Thyroid gland (tissue), 4 donors: ENCODE results near the gene SAMD7. TPM values are rescaled to one million over a fixed set of nuclear protein-coding genes. Genes with fewer than 3 reads are reported as not detected.
A peak's percentile ranks its signal among the peaks of the same experiment; 100 is the strongest.

Experiments used
- DNase-seq, 2 donors: peaks; one replicate each; pipeline ENCODE4 v3.0.0-alpha.2; 2019
- H3K27ac ChIP-seq, 3 donors: fragments of 200-600 bp; sonication (generic); 1 replicate in 2 of 3; 2 replicates in 1 of 3; pipeline ENCODE4 v1.5.1; 2016 to 2019; ENCODE audit warnings: mild to moderate bottlenecking in 1 of 3, moderate library complexity in 1 of 3
- H3K27me3 ChIP-seq: fragments of 200-600 bp; sonication (generic); one replicate; pipeline ENCODE4 v1.5.1; 2019
- H3K36me3 ChIP-seq, 2 donors: fragments of 200-600 bp; sonication (generic); one replicate each; pipeline ENCODE4 v1.5.1; 2016 to 2019
- H3K4me1 ChIP-seq, 2 donors: fragments of 200-600 bp; sonication (generic); one replicate each; pipeline ENCODE4 v1.5.1; 2017 to 2019
- H3K4me3 ChIP-seq, 3 donors: fragments of 200-600 bp; sonication (generic); replicated peaks in 1 of 3; 1 replicate in 2 of 3; 2 replicates in 1 of 3; pipeline ENCODE4 v1.5.1; 2016; ENCODE audit warnings: mild to moderate bottlenecking in 1 of 3
- H3K9me3 ChIP-seq: fragments of 200-600 bp; sonication (generic); one replicate; pipeline ENCODE4 v1.5.1; 2017
- POLR2A ChIP-seq, 2 donors: fragments of 450-650 bp; IDR thresholded peaks; one replicate each; pipeline ENCODE4 v1.6.1; 2017; ENCODE audit warnings: antibody characterized with exemption in 2 of 2, mild to moderate bottlenecking in 2 of 2, moderate library complexity in 1 of 2
- WGBS, 2 donors: methylation state at CpG; one replicate each; pipeline ENCODE4 v1.1.5; 2017; 5-methylcytosine and 5-hydroxymethylcytosine counted together
- intact Hi-C: fragments of 100-400 bp; cut with DNase I; formaldehyde crosslinking; loops from one replicate; pipeline ENCODE4 v1.15.1; 2023
- total RNA-seq, 4 donors: library from RNA; depleted of rRNA; stranded (reverse); fragments of >200 nt; gene quantifications; one replicate each; pipeline ENCODE4 v1.2.3, GENCODE V29; 2016
- TF ChIP-seq, protein P1 (sequence below), 6 experiments: fragments of 200-600 bp in 3 of 6; fragments of 450-650 bp in 3 of 6; sonication (generic) in 3 of 6; IDR thresholded peaks; one replicate each; pipeline ENCODE4 v1.5.1; 2016 to 2019; ENCODE audit warnings: antibody characterized with exemption in 6 of 6, mild to moderate bottlenecking in 2 of 6, inconsistent platforms in 1 of 6, moderate library complexity in 1 of 6

Gene SAMD7
- total RNA-seq, 4 donors from 2014 or later = not detected

- H3K36me3 ChIP-seq = no peaks in the 10 kb centered on the region
- intact Hi-C loops = no loop called here
- no peaks in the 10 kb centered on the region for H3K27me3 ChIP-seq
- WGBS, 2 donors = 79 to 82% methylated on average over 5 of the region's 5 CpGs
- no peak overlapping the region for H3K4me3 ChIP-seq
- H3K27ac ChIP-seq = peak overlapping the region; percentile 67 to 79 (median 76)
- TF ChIP-seq POLR2A (IDR thresholded peaks at IDR 0.05) = no peak
- TF ChIP-seq, protein P1, sequence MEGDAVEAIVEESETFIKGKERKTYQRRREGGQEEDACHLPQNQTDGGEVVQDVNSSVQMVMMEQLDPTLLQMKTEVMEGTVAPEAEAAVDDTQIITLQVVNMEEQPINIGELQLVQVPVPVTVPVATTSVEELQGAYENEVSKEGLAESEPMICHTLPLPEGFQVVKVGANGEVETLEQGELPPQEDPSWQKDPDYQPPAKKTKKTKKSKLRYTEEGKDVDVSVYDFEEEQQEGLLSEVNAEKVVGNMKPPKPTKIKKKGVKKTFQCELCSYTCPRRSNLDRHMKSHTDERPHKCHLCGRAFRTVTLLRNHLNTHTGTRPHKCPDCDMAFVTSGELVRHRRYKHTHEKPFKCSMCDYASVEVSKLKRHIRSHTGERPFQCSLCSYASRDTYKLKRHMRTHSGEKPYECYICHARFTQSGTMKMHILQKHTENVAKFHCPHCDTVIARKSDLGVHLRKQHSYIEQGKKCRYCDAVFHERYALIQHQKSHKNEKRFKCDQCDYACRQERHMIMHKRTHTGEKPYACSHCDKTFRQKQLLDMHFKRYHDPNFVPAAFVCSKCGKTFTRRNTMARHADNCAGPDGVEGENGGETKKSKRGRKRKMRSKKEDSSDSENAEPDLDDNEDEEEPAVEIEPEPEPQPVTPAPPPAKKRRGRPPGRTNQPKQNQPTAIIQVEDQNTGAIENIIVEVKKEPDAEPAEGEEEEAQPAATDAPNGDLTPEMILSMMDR (IDR thresholded peaks at IDR 0.05) = no peak
- H3K9me3 ChIP-seq = no peaks in the 10 kb centered on the region
- H3K4me1 ChIP-seq = peaks cover 27 to 37% of the 10 kb centered on the region in 2 donors
- DNase-seq = no peak
Measured at GRCh38 chr3:169939751-169940150, 28.4 kb downstream of the SAMD7 start.

GRCh38 chr3:169940470-169941181, 29.3 kb downstream of the SAMD7 start:
- Histone ChIP-seq H3K4me3 (no peak overlapping the region), H3K27me3 (no peaks in the 10 kb centered on the region), H3K9me3 (no peaks in the 10 kb centered on the region), H3K4me1 (peaks cover 36 to 45% of the 10 kb centered on the region in 2 donors), H3K36me3 (no peaks in the 10 kb centered on the region), H3K27ac (peak overlapping the region; percentile 67 to 79 (median 76))
- no peak for DNase-seq
- intact Hi-C loops = no loop called here
- WGBS, 2 donors = 46 to 51% methylated on average over 6 of the region's 6 CpGs
- TF ChIP-seq, protein P1 (IDR thresholded peaks at IDR 0.05) = no peak
- TF ChIP-seq POLR2A (IDR thresholded peaks at IDR 0.05) = no peak

- H3K27me3 ChIP-seq = no peaks in the 10 kb centered on the region
- peak overlapping the region; percentile 74 to 80 (median 76) for H3K27ac ChIP-seq
- H3K4me1 ChIP-seq = peaks cover 50 to 73% of the 10 kb centered on the region in 2 donors
- intact Hi-C loops = no loop called here
- 10 to 20% methylated on average over 7 of the region's 7 CpGs for WGBS, 2 donors
- TF ChIP-seq POLR2A (IDR thresholded peaks at IDR 0.05) = no peak
- TF ChIP-seq, protein P1 (IDR thresholded peaks at IDR 0.05) = no peak
- H3K9me3 ChIP-seq = no peaks in the 10 kb centered on the region
- no peaks in the 10 kb centered on the region for H3K36me3 ChIP-seq
- peak; percentile 81 to 83 for DNase-seq
- H3K4me3 ChIP-seq = no peak overlapping the region
Measured at GRCh38 chr3:169945313-169945712, 33.9 kb downstream of the SAMD7 start.

GRCh38 chr3:169946336-169946735, 35.0 kb downstream of the SAMD7 start:
- Histone ChIP-seq H3K36me3 (no peaks in the 10 kb centered on the region), H3K27me3 (no peaks in the 10 kb centered on the region), H3K4me1 (peaks cover 43 to 64% of the 10 kb centered on the region in 2 donors), H3K4me3 (no peak overlapping the region), H3K27ac (peak overlapping the region; percentile 74 to 80 (median 76)), H3K9me3 (no peaks in the 10 kb centered on the region)
- intact Hi-C loops = no loop called here
- no peak for TF ChIP-seq POLR2A (IDR thresholded peaks at IDR 0.05)
- TF ChIP-seq, protein P1 (IDR thresholded peaks at IDR 0.05) = no peak
- WGBS, 2 donors = 21 to 40% methylated on average over 2 to 3 of the region's 3 CpGs
- DNase-seq = peak; percentile 94 to 95
